Activated T-cell treated with anti-CD3 and anti-CD28 coated beads, Interleukin-2, amount 50 U/mL, for 1 hour (primary cell): Measurements from ENCODE around the gene PPM1M.

Experiments used
- DNase-seq: peaks from one replicate; pipeline ENCODE4 v3.0.0-alpha.2; 2020

PPM1M gene

GRCh38 chr3:52299247-52299878, 53.8 kb downstream of the PPM1M start:
- no peak for DNase-seq
